Astrocyte (in vitro differentiated cells and primary cell): ENCODE measurements around the gene SAMD9. TPM values are rescaled to one million over a fixed set of nuclear protein-coding genes. Genes with fewer than 3 reads are reported as not detected.
"Not testable (repeated sequence)": the region's sequence is repeated elsewhere in the genome, so short reads cannot be mapped to it uniquely, and the experiment has no call there.

Experiments used
- DNase-seq: peaks from one replicate; pipeline ENCODE4 v3.0.0-alpha.2; 2010; ENCODE audit warnings: low read depth
- FAIRE-seq: peaks from 2 replicates; lab custom pipeline; 2011; peaks lifted over from hg19 to GRCh38; lab: Jason Lieb, UNC
- H2AFZ ChIP-seq: 2 replicates; pipeline ENCODE4 v1.6.0; 2012; ENCODE audit warnings: low read depth, low read length, inconsistent platforms
- H3K27ac ChIP-seq: 2 replicates; pipeline ENCODE4 v1.5.1; 2011; ENCODE audit warnings: low read depth, low read length, inconsistent platforms
- H3K27me3 ChIP-seq: 2 replicates; pipeline ENCODE4 v1.6.0; 2011; ENCODE audit warnings: low read length, inconsistent platforms; ENCODE audit not compliant: insufficient read depth
- H3K36me3 ChIP-seq: 2 replicates; pipeline ENCODE4 v1.5.1; 2011; ENCODE audit warnings: low read length, inconsistent platforms; ENCODE audit not compliant: insufficient read depth
- H3K4me1 ChIP-seq: 2 replicates; pipeline ENCODE4 v1.5.1; 2011; ENCODE audit warnings: low read length, inconsistent platforms; ENCODE audit not compliant: insufficient read depth
- H3K4me2 ChIP-seq: 2 replicates; pipeline ENCODE4 v1.6.0; 2012; ENCODE audit warnings: low read length, inconsistent platforms
- H3K4me3 ChIP-seq: 2 replicates; pipeline ENCODE4 v1.5.1; 2011; ENCODE audit warnings: low read depth, mild to moderate bottlenecking, low read length, inconsistent platforms; ENCODE audit not compliant: insufficient read depth
- H3K79me2 ChIP-seq: 2 replicates; pipeline ENCODE4 v1.6.0; 2012; ENCODE audit warnings: mild to moderate bottlenecking, low read length, inconsistent platforms; ENCODE audit not compliant: insufficient read depth
- H3K9ac ChIP-seq: 2 replicates; pipeline ENCODE4 v1.6.0; 2012; ENCODE audit warnings: mild to moderate bottlenecking, low read length, inconsistent platforms
- H3K9me3 ChIP-seq: 2 replicates; pipeline ENCODE4 v1.5.1; 2012; ENCODE audit warnings: low read depth, mild to moderate bottlenecking, low read length, inconsistent platforms; ENCODE audit not compliant: insufficient read depth
- H4K20me1 ChIP-seq: 2 replicates; pipeline ENCODE4 v1.6.0; 2012; ENCODE audit warnings: low read length, inconsistent platforms; ENCODE audit not compliant: insufficient read depth
- H3K27ac Mint-ChIP-seq: one replicate; pipeline ENCODE4 v1.8.0; 2021; ENCODE audit warnings: mild to moderate bottlenecking, mixed read lengths; ENCODE audit not compliant: unreplicated experiment
- H3K27me3 Mint-ChIP-seq: one replicate; pipeline ENCODE4 v1.8.0; 2021; ENCODE audit warnings: low read depth, mixed read lengths; ENCODE audit not compliant: unreplicated experiment
- H3K36me3 Mint-ChIP-seq: one replicate; pipeline ENCODE4 v1.8.0; 2021; ENCODE audit warnings: low read depth, mixed read lengths; ENCODE audit not compliant: unreplicated experiment
- H3K4me1 Mint-ChIP-seq: one replicate; pipeline ENCODE4 v1.8.0; 2021; ENCODE audit warnings: low read depth, mixed read lengths; ENCODE audit not compliant: unreplicated experiment
- H3K4me3 Mint-ChIP-seq: one replicate; pipeline ENCODE4 v1.8.0; 2021; ENCODE audit warnings: mild to moderate bottlenecking, moderate library complexity, mixed read lengths; ENCODE audit not compliant: unreplicated experiment
- H3K9me3 Mint-ChIP-seq: one replicate; pipeline ENCODE4 v1.8.0; 2021; ENCODE audit warnings: mild to moderate bottlenecking, mixed read lengths; ENCODE audit not compliant: unreplicated experiment
- CTCF ChIP-seq: IDR thresholded peaks from 2 replicates; pipeline ENCODE4 v1.5.1; 2011; ENCODE audit warnings: low read depth, mild to moderate bottlenecking, inconsistent platforms, low read length, moderate library complexity; ENCODE audit not compliant: insufficient read depth
- EZH2 ChIP-seq: IDR thresholded peaks from 2 replicates; pipeline ENCODE4 v1.6.1; 2012; ENCODE audit warnings: mild to moderate bottlenecking, low read length, inconsistent platforms; ENCODE audit not compliant: insufficient read depth
- total RNA-seq: library from RNA; stranded (reverse); gene quantifications from 2 replicates; pipeline ENCODE4 v1.2.1, GENCODE V29; 2021

SAMD9 gene
- total RNA-seq, 1 donor from 2014 or later = 64.4 TPM

- FAIRE-seq (no peak), DNase-seq (no peak)
- H3K4me1 Mint-ChIP-seq = no peaks in the 10 kb centered on the region
- TF ChIP-seq EZH2 = no peak
- TF ChIP-seq CTCF = no peak
- H3K9me3 Mint-ChIP-seq = peaks cover 4% of the 10 kb centered on the region
- H3K27me3 ChIP-seq = peaks cover 7% of the 10 kb centered on the region
- no peak overlapping the region for H3K4me3 Mint-ChIP-seq
- no peaks in the 10 kb centered on the region for H3K79me2 ChIP-seq
- no peaks in the 10 kb centered on the region for H3K9me3 ChIP-seq
- no peak overlapping the region for H3K27ac ChIP-seq
- H4K20me1 ChIP-seq = no peaks in the 10 kb centered on the region
- no peaks in the 10 kb centered on the region for H3K4me1 ChIP-seq
- H3K27ac Mint-ChIP-seq = no peak overlapping the region
- no peak overlapping the region for H2AFZ ChIP-seq
- H3K36me3 Mint-ChIP-seq = peaks cover 17% of the 10 kb centered on the region
- no peak overlapping the region for H3K4me3 ChIP-seq
- H3K4me2 ChIP-seq = no peak overlapping the region
- no peak overlapping the region for H3K9ac ChIP-seq
- no peaks in the 10 kb centered on the region for H3K36me3 ChIP-seq
- H3K27me3 Mint-ChIP-seq = peaks cover 3% of the 10 kb centered on the region
These were observed 20.4 kb downstream of the SAMD9 start for GRCh38 chr7:93097388-93097787.

- no peaks in the 10 kb centered on the region for H3K79me2 ChIP-seq
- no peak overlapping the region for H3K9ac ChIP-seq
- H3K9me3 ChIP-seq = no peaks in the 10 kb centered on the region
- H3K27ac ChIP-seq = no peak overlapping the region
- H3K4me1 Mint-ChIP-seq = no peaks in the 10 kb centered on the region
- no peaks in the 10 kb centered on the region for H4K20me1 ChIP-seq
- no peaks in the 10 kb centered on the region for H3K36me3 Mint-ChIP-seq
- H3K36me3 ChIP-seq = no peaks in the 10 kb centered on the region
- FAIRE-seq (no peak), DNase-seq (peak; percentile 33)
- peaks cover 4% of the 10 kb centered on the region for H3K9me3 Mint-ChIP-seq
- H2AFZ ChIP-seq = no peak overlapping the region
- H3K27me3 ChIP-seq = peaks cover 5% of the 10 kb centered on the region
- peaks cover 10% of the 10 kb centered on the region for H3K27me3 Mint-ChIP-seq
- H3K27ac Mint-ChIP-seq = no peak overlapping the region
- no peak for TF ChIP-seq EZH2
- peak; percentile 62 for TF ChIP-seq CTCF
- no peak overlapping the region for H3K4me3 Mint-ChIP-seq
- no peak overlapping the region for H3K4me3 ChIP-seq
- H3K4me2 ChIP-seq = no peak overlapping the region
- H3K4me1 ChIP-seq = no peaks in the 10 kb centered on the region
These were observed 24.9 kb downstream of the SAMD9 start for GRCh38 chr7:93092757-93093370.

- H2AFZ ChIP-seq, H3K27ac ChIP-seq, FAIRE-seq, H3K9me3 ChIP-seq, H3K4me1 Mint-ChIP-seq, H3K79me2 ChIP-seq, H3K9ac ChIP-seq, H3K36me3 Mint-ChIP-seq, H3K27me3 ChIP-seq, H3K4me1 ChIP-seq, H3K4me3 ChIP-seq, H3K36me3 ChIP-seq, H3K4me3 Mint-ChIP-seq, H3K27ac Mint-ChIP-seq, DNase-seq, H3K4me2 ChIP-seq, H3K27me3 Mint-ChIP-seq, H4K20me1 ChIP-seq: not testable (repeated sequence)
- H3K9me3 Mint-ChIP-seq = peaks cover 16% of the 10 kb centered on the region
These were observed 44.4 kb downstream of the SAMD9 start for GRCh38 chr7:93073357-93073756.
